ENCODE data around the gene STIM2.

- no peak for TF ChIP-seq CTCF (IDR thresholded peaks at IDR 0.05)
- no peak for TF ChIP-seq ZFX (IDR thresholded peaks at IDR 0.05; ENCODE audit: borderline replicate concordance)
Measured at GRCh38 chr4:26822546-26822945, 38.1 kb upstream of the STIM2 start.

Measured in 22Rv1 (cell line).